Neuronal stem cell (in vitro differentiated cells): Measurements from ENCODE around the gene MYCN.

Experiments used
- DNase-seq: peaks from one replicate; pipeline ENCODE4 v3.0.0-alpha.2; 2013; ENCODE audit warnings: low spot score
- H2AFZ ChIP-seq: one replicate; pipeline ENCODE4 v1.6.1; 2013; ENCODE audit warnings: mild to moderate bottlenecking, low read length, inconsistent platforms
- H2AK5ac ChIP-seq: 2 replicates; pipeline ENCODE4 v1.6.1; 2013; ENCODE audit warnings: low read depth, mild to moderate bottlenecking, inconsistent platforms, low read length, moderate library complexity, mixed read lengths
- H2BK120ac ChIP-seq: 2 replicates; pipeline ENCODE4 v1.6.1; 2013; ENCODE audit warnings: low read depth, mild to moderate bottlenecking, inconsistent platforms, low read length, moderate library complexity, mixed read lengths
- H2BK12ac ChIP-seq: one replicate; pipeline ENCODE4 v1.6.1; 2013; ENCODE audit warnings: low read length, inconsistent platforms
- H2BK15ac ChIP-seq: 2 replicates; pipeline ENCODE4 v1.6.1; 2013; ENCODE audit warnings: mild to moderate bottlenecking, low read length, inconsistent platforms, mixed read lengths
- H2BK5ac ChIP-seq: one replicate; pipeline ENCODE4 v1.6.1; 2013; ENCODE audit warnings: inconsistent platforms, mild to moderate bottlenecking, low read length, moderate library complexity
- H3K14ac ChIP-seq: one replicate; pipeline ENCODE4 v1.6.1; 2013; ENCODE audit warnings: low read length, inconsistent platforms
- H3K18ac ChIP-seq: 2 replicates; pipeline ENCODE4 v1.6.1; 2013; ENCODE audit warnings: low read length, inconsistent platforms
- H3K23ac ChIP-seq: 2 replicates; pipeline ENCODE4 v1.6.1; 2013; ENCODE audit warnings: low read depth, mild to moderate bottlenecking, mixed read lengths, low read length, inconsistent platforms; ENCODE audit not compliant: poor library complexity
- H3K27ac ChIP-seq: replicated peaks from 3 replicates; pipeline ENCODE4 v1.5.1; 2013; ENCODE audit warnings: low read length, inconsistent platforms
- H3K27me3 ChIP-seq, 3 experiments: 2 replicates each; pipeline ENCODE4 v1.6.1; 2013; ENCODE audit warnings: low read length in 3 of 3, mild to moderate bottlenecking in 2 of 3, inconsistent platforms in 1 of 3, low read depth in 1 of 3, mixed read lengths in 1 of 3, moderate library complexity in 1 of 3; ENCODE audit not compliant: control insufficient read depth in 3 of 3, insufficient read depth in 3 of 3
- H3K36me3 ChIP-seq, 2 donors: replicated peaks in 1 of 2; 2 replicates each; pipeline ENCODE4 v1.6.1; 2013; ENCODE audit warnings: low read length in 2 of 2; ENCODE audit not compliant: control insufficient read depth in 2 of 2, insufficient read depth in 2 of 2
- H3K4ac ChIP-seq: 2 replicates; pipeline ENCODE4 v1.6.1; 2013; ENCODE audit warnings: inconsistent platforms, mild to moderate bottlenecking, low read length, moderate library complexity
- H3K4me1 ChIP-seq, 2 donors: 1 replicate in 1 of 2; 2 replicates in 1 of 2; pipeline ENCODE4 v1.6.1; 2013; ENCODE audit warnings: low read length in 2 of 2, low read depth in 1 of 2; ENCODE audit not compliant: control insufficient read depth in 2 of 2, insufficient read depth in 1 of 2
- H3K4me2 ChIP-seq: one replicate; pipeline ENCODE4 v1.6.1; 2013; ENCODE audit warnings: mild to moderate bottlenecking, low read length, inconsistent platforms; ENCODE audit not compliant: insufficient read depth, poor library complexity, severe bottlenecking
- H3K4me3 ChIP-seq, 2 donors: 2 replicates each; pipeline ENCODE4 v1.5.1; 2013; ENCODE audit warnings: low read length in 2 of 2, mild to moderate bottlenecking in 2 of 2, inconsistent platforms in 1 of 2, moderate library complexity in 1 of 2
- H3K79me1 ChIP-seq: one replicate; pipeline ENCODE4 v1.6.1; 2013; ENCODE audit warnings: low read depth, mild to moderate bottlenecking, inconsistent platforms, low read length, moderate library complexity
- H3K9ac ChIP-seq: one replicate; pipeline ENCODE4 v1.6.1; 2013; ENCODE audit warnings: mild to moderate bottlenecking, low read depth, low read length, inconsistent platforms; ENCODE audit not compliant: poor library complexity
- H3K9me3 ChIP-seq, 2 donors: replicated peaks in 1 of 2; 2 replicates each; pipeline versions ENCODE3 to v1.6.1; 2013; ENCODE audit warnings: low read length in 2 of 2, mild to moderate bottlenecking in 2 of 2, inconsistent platforms in 1 of 2, low read depth in 1 of 2, mixed read lengths in 1 of 2, moderate library complexity in 1 of 2; ENCODE audit not compliant: control insufficient read depth in 2 of 2, insufficient read depth in 1 of 2
- H4K8ac ChIP-seq: one replicate; pipeline ENCODE4 v1.6.1; 2013; ENCODE audit warnings: low read depth, mild to moderate bottlenecking, inconsistent platforms, low read length, moderate library complexity
- H4K91ac ChIP-seq: one replicate; pipeline ENCODE4 v1.6.1; 2013; ENCODE audit warnings: low read length, low read depth, mild to moderate bottlenecking, inconsistent platforms; ENCODE audit not compliant: poor library complexity
- WGBS, 2 donors: extraction: QIAGEN DNeasy Blood & Tissue Kit; methylation state at CpG; one replicate each; pipeline ENCODE4 v1.1.7; 2013; ENCODE audit warnings: missing lambda C conversion rate in 2 of 2, mixed read lengths in 1 of 2; ENCODE audit not compliant: insufficient read length in 2 of 2, insufficient replicate concordance in 1 of 2; ENCODE audit errors: extremely low coverage in 2 of 2; 5-methylcytosine and 5-hydroxymethylcytosine counted together

The MYCN gene

DNA sequence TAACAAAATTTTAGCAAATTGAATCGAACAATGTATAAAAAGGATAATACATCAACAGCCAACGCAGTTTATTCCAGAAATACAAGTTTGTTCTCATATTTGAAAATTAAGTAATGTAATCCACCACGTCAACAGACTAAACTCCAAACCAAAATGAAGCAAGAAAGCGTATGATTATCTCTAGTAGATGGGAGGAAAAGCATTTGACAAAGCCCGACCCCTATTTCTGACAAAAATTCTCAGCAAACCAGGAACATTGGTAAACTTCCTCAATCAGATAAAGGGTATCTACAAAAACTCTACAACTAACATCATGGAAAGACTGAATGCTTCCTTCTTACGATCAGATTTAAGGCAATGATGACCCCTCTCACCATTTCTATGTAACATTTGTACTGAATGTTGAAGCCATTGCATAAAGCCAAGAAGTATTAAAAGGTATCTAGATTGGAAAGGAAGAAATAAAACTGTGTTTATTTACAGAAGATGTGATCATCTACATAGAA lies 34.3 kb upstream of the MYCN start:
- Histone ChIP-seq H2AK5ac (no peak overlapping the region), H3K4ac (no peak overlapping the region), H3K14ac (no peak overlapping the region), H2BK5ac (no peak overlapping the region), H3K9ac (no peak overlapping the region), H2BK12ac (no peak overlapping the region), H3K27me3 (no peaks in the 10 kb centered on the region), H3K23ac (no peak overlapping the region), H4K8ac (no peak overlapping the region), H3K4me2 (no peak overlapping the region), H2AFZ (no peak overlapping the region), H3K79me1 (no peaks in the 10 kb centered on the region), H2BK120ac (no peak overlapping the region), H4K91ac (no peak overlapping the region), H3K18ac (no peak overlapping the region), H2BK15ac (no peak overlapping the region), H3K4me1 (no peaks in the 10 kb centered on the region), H3K9me3 (no peaks in the 10 kb centered on the region), H3K36me3 (no peaks in the 10 kb centered on the region), H3K4me3 (no peak overlapping the region), H3K27ac (no peak overlapping the region)
- DNase-seq: no peak
- no CpG with 5 or more reads among the region's 6 CpGs for WGBS, 2 donors

- no peaks in the 10 kb centered on the region for H3K36me3 ChIP-seq
- H3K9ac ChIP-seq: no peak overlapping the region
- no peak overlapping the region for H2BK5ac ChIP-seq
- H4K91ac ChIP-seq: no peak overlapping the region
- no peak overlapping the region for H3K23ac ChIP-seq
- H3K4me3 ChIP-seq: no peak overlapping the region
- no peaks in the 10 kb centered on the region for H3K4me1 ChIP-seq
- H3K4me2 ChIP-seq: no peak overlapping the region
- no peak overlapping the region for H2AK5ac ChIP-seq
- no peak for DNase-seq
- no peak overlapping the region for H2BK15ac ChIP-seq
- no peak overlapping the region for H2AFZ ChIP-seq
- WGBS, 2 donors: no CpG with 5 or more reads among the region's 5 CpGs
- H3K18ac ChIP-seq: no peak overlapping the region
- no peak overlapping the region for H4K8ac ChIP-seq
- no peak overlapping the region for H2BK120ac ChIP-seq
- no peak overlapping the region for H3K4ac ChIP-seq
- H3K27ac ChIP-seq: no peak overlapping the region
- H3K14ac ChIP-seq: no peak overlapping the region
- H3K9me3 ChIP-seq: no peaks in the 10 kb centered on the region
- no peaks in the 10 kb centered on the region for H3K79me1 ChIP-seq
- H2BK12ac ChIP-seq: no peak overlapping the region
- no peaks in the 10 kb centered on the region for H3K27me3 ChIP-seq
Observed at GRCh38 chr2:15906778-15907177, 33.6 kb upstream of the MYCN start.

DNA sequence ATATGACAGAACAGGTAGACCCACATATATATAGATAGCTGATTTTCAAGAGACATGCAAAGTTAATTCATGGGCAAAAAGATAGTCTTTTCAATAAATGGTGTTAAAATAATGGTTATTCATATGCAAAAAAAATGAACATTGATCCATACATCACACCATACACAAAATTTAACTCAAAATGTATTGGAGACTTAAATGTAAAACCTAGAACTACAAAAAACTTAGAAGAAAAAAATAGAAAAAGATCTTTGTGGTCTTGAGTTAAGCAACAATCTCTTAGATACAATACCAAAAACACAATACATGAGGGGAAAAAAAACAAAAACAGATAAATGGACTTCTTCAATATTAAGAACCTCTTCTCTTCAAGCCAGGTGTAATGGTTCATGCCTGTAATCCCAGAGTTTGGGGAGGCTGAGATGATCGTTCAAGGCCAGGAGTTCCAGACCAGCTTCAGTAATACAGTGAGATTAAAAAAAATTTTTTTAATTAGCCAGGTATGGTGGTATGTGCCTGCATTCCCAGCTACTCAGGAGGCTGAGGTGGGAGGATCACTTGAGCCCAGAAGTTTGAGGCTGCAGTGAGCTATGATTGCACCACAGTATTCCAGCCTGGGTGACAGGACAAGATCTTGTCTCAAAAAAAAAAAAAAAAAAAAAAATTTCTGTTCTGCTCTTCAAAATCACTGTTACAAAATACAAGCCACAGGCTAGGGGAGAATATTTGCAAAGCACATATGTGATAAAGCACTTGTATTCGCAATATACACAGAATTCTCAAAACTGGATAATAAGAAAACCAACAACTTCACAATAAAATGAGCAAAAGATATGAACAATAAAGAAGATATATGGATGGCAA lies 32.7 kb upstream of the MYCN start:
- H3K4ac ChIP-seq: no peak overlapping the region
- no peak overlapping the region for H3K4me2 ChIP-seq
- no peaks in the 10 kb centered on the region for H3K4me1 ChIP-seq
- H3K36me3 ChIP-seq: no peaks in the 10 kb centered on the region
- no peak overlapping the region for H2BK15ac ChIP-seq
- H3K79me1 ChIP-seq: no peaks in the 10 kb centered on the region
- H2BK120ac ChIP-seq: no peak overlapping the region
- H3K4me3 ChIP-seq: no peak overlapping the region
- H3K27me3 ChIP-seq: no peaks in the 10 kb centered on the region
- H3K18ac ChIP-seq: no peak overlapping the region
- no peak overlapping the region for H2AK5ac ChIP-seq
- H4K8ac ChIP-seq: no peak overlapping the region
- no peak overlapping the region for H2BK5ac ChIP-seq
- no peak overlapping the region for H2AFZ ChIP-seq
- H2BK12ac ChIP-seq: no peak overlapping the region
- no peak overlapping the region for H3K27ac ChIP-seq
- no peak for DNase-seq
- H3K23ac ChIP-seq: no peak overlapping the region
- no peak overlapping the region for H3K14ac ChIP-seq
- no peak overlapping the region for H4K91ac ChIP-seq
- H3K9ac ChIP-seq: no peak overlapping the region
- H3K9me3 ChIP-seq: no peaks in the 10 kb centered on the region
- no CpG with 5 or more reads among the region's 2 CpGs for WGBS, 2 donors

DNA sequence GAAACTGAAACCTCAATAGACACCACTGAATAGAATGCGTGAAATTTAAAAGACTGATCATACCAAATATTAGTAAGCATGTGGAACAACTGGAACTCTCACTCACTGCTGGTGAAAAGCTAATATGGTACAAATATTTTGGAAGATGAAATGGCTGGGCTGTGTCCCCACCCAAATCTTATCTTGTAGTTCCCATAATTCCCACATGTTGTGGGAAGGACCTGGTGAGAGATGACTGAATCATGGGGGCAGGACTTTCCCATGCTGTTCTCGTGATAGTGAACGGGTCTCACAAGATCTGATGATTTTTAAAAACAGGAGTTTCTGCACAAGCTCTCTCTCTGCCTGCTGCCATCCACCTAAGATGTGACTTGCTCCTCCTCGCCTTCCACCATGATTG lies 32.0 kb upstream of the MYCN start:
- H3K9ac ChIP-seq: no peak overlapping the region
- no CpG with 5 or more reads among the region's 4 CpGs for WGBS, 2 donors

More for the DNA sequence above, 32.0 kb upstream of the MYCN start:
- Histone ChIP-seq H3K79me1 (no peaks in the 10 kb centered on the region), H2BK15ac (no peak overlapping the region), H4K91ac (no peak overlapping the region), H3K4me2 (no peak overlapping the region), H2BK12ac (no peak overlapping the region), H3K36me3 (no peaks in the 10 kb centered on the region), H2BK120ac (no peak overlapping the region), H3K18ac (no peak overlapping the region), H3K9me3 (no peaks in the 10 kb centered on the region), H2AFZ (no peak overlapping the region), H3K27ac (no peak overlapping the region), H3K4me3 (no peak overlapping the region), H3K4me1 (no peaks in the 10 kb centered on the region), H3K14ac (no peak overlapping the region), H3K23ac (no peak overlapping the region), H3K27me3 (no peaks in the 10 kb centered on the region), H4K8ac (no peak overlapping the region), H2BK5ac (no peak overlapping the region), H2AK5ac (no peak overlapping the region), H3K4ac (no peak overlapping the region)
- no peak for DNase-seq
